H9 (cell line): ENCODE results near the gene DYRK1A. TPM values are rescaled to one million over a fixed set of nuclear protein-coding genes. Genes with fewer than 3 reads are reported as not detected.

Source experiments
- DNase-seq: peaks from one replicate; pipeline ENCODE4 v3.0.0-alpha.2; 2017
- H2AFZ ChIP-seq: one replicate; pipeline ENCODE4 v1.6.1; 2013; ENCODE audit warnings: mild to moderate bottlenecking, low read length, control low read depth, moderate library complexity
- H2AK5ac ChIP-seq: 2 replicates; pipeline ENCODE4 v1.6.1; 2013; ENCODE audit warnings: low read length, control low read depth, mixed read lengths; ENCODE audit not compliant: insufficient read length
- H2BK120ac ChIP-seq: one replicate; pipeline ENCODE4 v1.6.1; 2013; ENCODE audit warnings: low read depth, mild to moderate bottlenecking, low read length, control low read depth, inconsistent platforms; ENCODE audit not compliant: poor library complexity, severe bottlenecking
- H2BK12ac ChIP-seq: 2 replicates; pipeline ENCODE4 v1.6.1; 2013; ENCODE audit warnings: low read length, control low read depth, mixed read lengths, low read depth; ENCODE audit not compliant: insufficient read length
- H2BK15ac ChIP-seq: 2 replicates; pipeline ENCODE4 v1.6.1; 2013; ENCODE audit warnings: low read depth, low read length, control low read depth
- H2BK20ac ChIP-seq: one replicate; pipeline ENCODE4 v1.6.1; 2013; ENCODE audit warnings: low read depth, mild to moderate bottlenecking, low read length, control low read depth, inconsistent platforms; ENCODE audit not compliant: poor library complexity, severe bottlenecking
- H2BK5ac ChIP-seq: 2 replicates; pipeline ENCODE4 v1.6.1; 2013; ENCODE audit warnings: low read length, control low read depth, mixed read lengths; ENCODE audit not compliant: insufficient read length
- H3K14ac ChIP-seq: 2 replicates; pipeline ENCODE4 v1.6.1; 2013; ENCODE audit warnings: low read length, control low read depth; ENCODE audit not compliant: insufficient read depth
- H3K18ac ChIP-seq: 2 replicates; pipeline ENCODE4 v1.6.1; 2013; ENCODE audit warnings: low read depth, mild to moderate bottlenecking, mixed read lengths, low read length, control low read depth; ENCODE audit not compliant: insufficient read length
- H3K23ac ChIP-seq: 2 replicates; pipeline ENCODE4 v1.6.1; 2013; ENCODE audit warnings: low read length, control low read depth, mixed read lengths, low read depth; ENCODE audit not compliant: insufficient read length
- H3K23me2 ChIP-seq: 2 replicates; pipeline ENCODE4 v1.6.1; 2013; ENCODE audit warnings: low read depth, mild to moderate bottlenecking, mixed read lengths, low read length, control low read depth; ENCODE audit not compliant: insufficient read length, poor library complexity, severe bottlenecking
- H3K27ac ChIP-seq: 2 replicates; pipeline ENCODE4 v1.5.1; 2013; ENCODE audit warnings: low read length, control low read depth, mixed read lengths, low read depth; ENCODE audit not compliant: insufficient read length
- H3K27me3 ChIP-seq: 2 replicates; pipeline ENCODE4 v1.6.1; 2013; ENCODE audit warnings: low read length, control low read depth, inconsistent platforms; ENCODE audit not compliant: insufficient read depth
- H3K4ac ChIP-seq: 2 replicates; pipeline ENCODE4 v1.6.1; 2013; ENCODE audit warnings: low read depth, mild to moderate bottlenecking, control low read depth, inconsistent platforms, low read length, moderate library complexity
- H3K4me1 ChIP-seq: 2 replicates; pipeline ENCODE4 v1.6.1; 2013; ENCODE audit warnings: low read length, control low read depth, inconsistent platforms; ENCODE audit not compliant: insufficient read depth
- H3K4me2 ChIP-seq: 2 replicates; pipeline ENCODE4 v1.6.1; 2013; ENCODE audit warnings: low read length, control low read depth, mixed read lengths; ENCODE audit not compliant: insufficient read length, insufficient read depth
- H3K56ac ChIP-seq: 2 replicates; pipeline ENCODE4 v1.6.1; 2013; ENCODE audit warnings: low read depth, mild to moderate bottlenecking, mixed read lengths, low read length, control low read depth; ENCODE audit not compliant: insufficient read length
- H3K79me1 ChIP-seq: 2 replicates; pipeline ENCODE4 v1.6.1; 2013; ENCODE audit warnings: low read depth, mild to moderate bottlenecking, moderate library complexity, low read length, control low read depth, inconsistent platforms; ENCODE audit not compliant: insufficient read depth, poor library complexity, severe bottlenecking
- H3K79me2 ChIP-seq: 2 replicates; pipeline ENCODE4 v1.6.1; 2013; ENCODE audit warnings: low read length, control low read depth, inconsistent platforms; ENCODE audit not compliant: insufficient read depth
- H3K9ac ChIP-seq: 2 replicates; pipeline ENCODE4 v1.6.1; 2013; ENCODE audit warnings: low read length, control low read depth, mixed read lengths; ENCODE audit not compliant: insufficient read length; ENCODE audit errors: extremely low read depth
- H3K9me3 ChIP-seq: one replicate; pipeline ENCODE4 v1.6.1; 2013; ENCODE audit warnings: low read depth, low read length, inconsistent platforms; ENCODE audit not compliant: control insufficient read depth
- H3T11ph ChIP-seq: one replicate; pipeline ENCODE4 v1.6.1; 2013; ENCODE audit warnings: mild to moderate bottlenecking, low read length, control low read depth, inconsistent platforms
- H4K20me1 ChIP-seq: one replicate; pipeline ENCODE4 v1.6.1; 2013; ENCODE audit not compliant: control insufficient read depth, insufficient read length, insufficient read depth
- H4K5ac ChIP-seq: 2 replicates; pipeline ENCODE4 v1.6.1; 2013; ENCODE audit warnings: low read depth, mild to moderate bottlenecking, mixed read lengths, low read length, control low read depth; ENCODE audit not compliant: insufficient read length
- H4K8ac ChIP-seq: replicated peaks from 2 replicates; pipeline ENCODE4 v1.6.1; 2013; ENCODE audit warnings: low read length, control low read depth, mixed read lengths, low read depth; ENCODE audit not compliant: insufficient read length
- H4K91ac ChIP-seq: 2 replicates; pipeline ENCODE4 v1.6.1; 2013; ENCODE audit warnings: low read depth, mild to moderate bottlenecking, moderate library complexity, mixed read lengths, low read length, control low read depth; ENCODE audit not compliant: insufficient read length
- H3K27ac Mint-ChIP-seq, 3 experiments: 2 replicates in 2 of 3; 3 replicates in 1 of 3; pipeline ENCODE4 v1.8.0; 2020 to 2021; ENCODE audit warnings: mixed read lengths in 3 of 3, mild to moderate bottlenecking in 1 of 3, moderate library complexity in 1 of 3
- H3K27me3 Mint-ChIP-seq: 2 replicates; pipeline ENCODE4 v1.8.0; 2021; ENCODE audit warnings: low read depth, mild to moderate bottlenecking, moderate library complexity, mixed read lengths
- H3K36me3 Mint-ChIP-seq, 3 experiments: 2 replicates in 2 of 3; 3 replicates in 1 of 3; pipeline ENCODE4 v1.8.0; 2020 to 2021; ENCODE audit warnings: low read depth in 3 of 3, mixed read lengths in 3 of 3; ENCODE audit not compliant: insufficient read depth in 1 of 3
- H3K4me1 Mint-ChIP-seq, 2 experiments: 2 replicates each; pipeline ENCODE4 v1.8.0; 2020; ENCODE audit warnings: mixed read lengths in 2 of 2
- H3K4me3 Mint-ChIP-seq, 2 experiments: 2 replicates in 1 of 2; 3 replicates in 1 of 2; pipeline ENCODE4 v1.8.0; 2020 to 2021; ENCODE audit warnings: mild to moderate bottlenecking in 2 of 2, mixed read lengths in 2 of 2, moderate library complexity in 1 of 2
- H3K9me3 Mint-ChIP-seq, 2 experiments: 2 replicates in 1 of 2; 3 replicates in 1 of 2; pipeline ENCODE4 v1.8.0; 2020; ENCODE audit warnings: mild to moderate bottlenecking in 2 of 2, mixed read lengths in 2 of 2, moderate library complexity in 1 of 2
- WGBS: extraction: QIAGEN DNeasy Blood & Tissue Kit; methylation state at CpG from one replicate; pipeline ENCODE4 v1.1.7; 2013; ENCODE audit warnings: missing lambda C conversion rate, low lambda C conversion rate, mixed read lengths; ENCODE audit not compliant: insufficient read length; ENCODE audit errors: extremely low coverage; 5-methylcytosine and 5-hydroxymethylcytosine counted together
- total RNA-seq: library from RNA; stranded (reverse); gene quantifications from 2 replicates; pipeline ENCODE4 v1.2.1, GENCODE V29; 2021
- TF ChIP-seq, protein P1 (sequence below): fragments of 200-600 bp; sonication (generic); conservative IDR thresholded peaks from 3 replicates; pipeline ENCODE4 v1.8.0; 2021; ENCODE audit warnings: antibody characterized with exemption, mild to moderate bottlenecking

Gene DYRK1A
- total RNA-seq, 1 experiment from 2014 or later = 73.6 TPM

DNA sequence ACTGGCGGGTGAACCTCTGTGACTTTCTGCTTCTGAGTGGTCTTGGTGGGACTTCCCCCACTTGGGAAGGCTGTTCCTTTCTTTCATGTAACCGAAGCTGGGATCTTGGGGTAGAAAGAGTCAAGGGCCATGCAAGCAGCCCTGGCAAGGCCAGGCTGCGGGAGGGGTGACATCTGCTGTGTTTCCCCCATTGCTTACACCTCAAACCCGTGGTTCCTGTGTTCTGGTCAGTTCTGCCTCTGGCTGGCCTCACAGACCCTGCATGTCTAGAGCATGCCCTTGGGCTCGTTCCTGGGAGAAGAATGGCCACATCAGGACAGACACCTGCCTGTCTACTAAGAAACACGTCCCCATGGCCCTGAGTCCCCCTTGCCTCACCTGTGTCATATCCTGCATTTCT is 207.7 kb downstream of the DYRK1A start:
- H3K4me2 ChIP-seq = no peak overlapping the region
- no peaks in the 10 kb centered on the region for H3K79me1 ChIP-seq
- Mint-ChIP-seq H3K36me3 (peaks cover 13 to 23% (median 14%) of the 10 kb centered on the region in 3 experiments), H3K27me3 (no peaks in the 10 kb centered on the region), H3K9me3 (peaks cover 20 to 22% of the 10 kb centered on the region in 2 experiments), H3K4me1 (no peaks in the 10 kb centered on the region; a peak in 1 of 4 replicates), H3K4me3 (no peak overlapping the region), H3K27ac (no peak overlapping the region)
- no peak overlapping the region for H3K27ac ChIP-seq
- H2BK20ac ChIP-seq = no peak overlapping the region
- H2BK12ac ChIP-seq = no peak overlapping the region
- H3K23ac ChIP-seq = no peak overlapping the region
- H3K23me2 ChIP-seq = no peaks in the 10 kb centered on the region
- no peak overlapping the region; the same call in 1 of the 2 replicates for H3K14ac ChIP-seq
- no CpG with 5 or more reads among the region's 6 CpGs for WGBS
- no peak overlapping the region for H4K91ac ChIP-seq
- no peak overlapping the region for H2BK15ac ChIP-seq
- no peak overlapping the region for H2BK5ac ChIP-seq
- H3K4me1 ChIP-seq = no peaks in the 10 kb centered on the region
- H4K5ac ChIP-seq = no peak overlapping the region
- no peak overlapping the region for H2BK120ac ChIP-seq
- no peak overlapping the region for H3K56ac ChIP-seq
- no peaks in the 10 kb centered on the region for H3K27me3 ChIP-seq
- no peak overlapping the region for H3K4ac ChIP-seq
- H3T11ph ChIP-seq = no peak overlapping the region
- H2AK5ac ChIP-seq = no peak overlapping the region
- no peak overlapping the region for H3K18ac ChIP-seq
- TF ChIP-seq, protein P1, sequence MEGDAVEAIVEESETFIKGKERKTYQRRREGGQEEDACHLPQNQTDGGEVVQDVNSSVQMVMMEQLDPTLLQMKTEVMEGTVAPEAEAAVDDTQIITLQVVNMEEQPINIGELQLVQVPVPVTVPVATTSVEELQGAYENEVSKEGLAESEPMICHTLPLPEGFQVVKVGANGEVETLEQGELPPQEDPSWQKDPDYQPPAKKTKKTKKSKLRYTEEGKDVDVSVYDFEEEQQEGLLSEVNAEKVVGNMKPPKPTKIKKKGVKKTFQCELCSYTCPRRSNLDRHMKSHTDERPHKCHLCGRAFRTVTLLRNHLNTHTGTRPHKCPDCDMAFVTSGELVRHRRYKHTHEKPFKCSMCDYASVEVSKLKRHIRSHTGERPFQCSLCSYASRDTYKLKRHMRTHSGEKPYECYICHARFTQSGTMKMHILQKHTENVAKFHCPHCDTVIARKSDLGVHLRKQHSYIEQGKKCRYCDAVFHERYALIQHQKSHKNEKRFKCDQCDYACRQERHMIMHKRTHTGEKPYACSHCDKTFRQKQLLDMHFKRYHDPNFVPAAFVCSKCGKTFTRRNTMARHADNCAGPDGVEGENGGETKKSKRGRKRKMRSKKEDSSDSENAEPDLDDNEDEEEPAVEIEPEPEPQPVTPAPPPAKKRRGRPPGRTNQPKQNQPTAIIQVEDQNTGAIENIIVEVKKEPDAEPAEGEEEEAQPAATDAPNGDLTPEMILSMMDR = no peak
- H4K8ac ChIP-seq = no peak overlapping the region
- no peak overlapping the region for H3K9ac ChIP-seq
- no peak for DNase-seq
- peaks cover 2% of the 10 kb centered on the region for H4K20me1 ChIP-seq
- no peaks in the 10 kb centered on the region for H3K79me2 ChIP-seq
- H3K9me3 ChIP-seq = peaks cover 15% of the 10 kb centered on the region
- no peak overlapping the region for H2AFZ ChIP-seq
